Measurements from ENCODE around the gene CNDP2.

Gene CNDP2

DNA sequence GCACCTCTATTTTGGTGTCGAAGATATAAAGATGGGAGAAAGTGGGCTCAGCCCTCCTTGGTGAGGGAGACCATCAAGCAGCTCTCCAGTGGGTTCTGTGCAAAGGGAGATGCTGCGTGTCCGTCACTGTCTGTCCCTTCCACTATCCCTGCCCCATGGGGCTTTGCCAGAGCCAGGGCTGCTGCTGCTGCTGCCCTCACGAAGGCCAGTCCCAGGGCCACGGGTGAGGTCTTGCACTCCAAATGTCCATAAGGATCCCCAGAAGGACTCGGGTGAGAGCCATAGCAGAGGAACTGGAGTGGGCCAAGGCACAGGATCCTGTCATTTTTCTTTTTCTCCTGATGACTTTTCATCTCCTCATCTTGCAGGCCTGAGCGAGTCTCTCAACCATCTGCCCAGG is 35.3 kb upstream of the CNDP2 start:
- TF ChIP-seq FOXM1 (IDR thresholded peaks at IDR 0.05; ENCODE audit: borderline replicate concordance, low read depth) (no peak), TCF12 (IDR thresholded peaks at IDR 0.05; ENCODE audit: low read depth) (no peak), RAD21 (IDR thresholded peaks at IDR 0.05; ENCODE audit: low read depth) (no peak), NFIC (IDR thresholded peaks at IDR 0.05) (no peak), REST (IDR thresholded peaks at IDR 0.05; ENCODE audit: low read depth) (no peak), YY1 (IDR thresholded peaks at IDR 0.05; ENCODE audit: low read depth) (no peak), ZBTB7A (IDR thresholded peaks at IDR 0.05; ENCODE audit: low read depth) (no peak), USF1 (IDR thresholded peaks at IDR 0.05) (no peak), CREB1 (IDR thresholded peaks at IDR 0.05; ENCODE audit: low read depth) (no peak), EGR1 (IDR thresholded peaks at IDR 0.05) (no peak), TAF1 (IDR thresholded peaks at IDR 0.05; ENCODE audit: low read depth) (no peak), EP300 (IDR thresholded peaks at IDR 0.05; ENCODE audit: borderline replicate concordance) (no peak)
- TF ChIP-seq, protein P1, sequence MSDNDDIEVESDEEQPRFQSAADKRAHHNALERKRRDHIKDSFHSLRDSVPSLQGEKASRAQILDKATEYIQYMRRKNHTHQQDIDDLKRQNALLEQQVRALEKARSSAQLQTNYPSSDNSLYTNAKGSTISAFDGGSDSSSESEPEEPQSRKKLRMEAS (IDR thresholded peaks at IDR 0.05) = no peak

DNA sequence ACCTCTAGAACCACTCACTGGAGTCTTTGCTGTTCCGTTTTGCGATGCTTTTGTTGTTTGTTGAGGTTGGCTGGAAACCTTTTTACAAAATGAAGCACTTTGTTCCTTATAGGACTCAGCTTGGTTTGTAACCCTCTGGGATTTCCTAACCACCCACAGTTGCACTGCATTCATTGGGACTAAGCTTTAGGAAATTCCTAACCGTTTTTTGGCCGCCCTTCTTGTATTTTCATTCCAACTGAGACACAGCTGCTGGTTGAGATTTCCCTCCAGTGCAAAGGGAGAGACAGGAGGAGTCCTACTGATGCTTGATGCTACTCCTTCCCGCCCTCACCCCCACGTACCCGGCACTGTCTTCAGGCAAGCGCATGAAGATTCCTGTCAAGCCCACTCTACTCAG is 32.9 kb upstream of the CNDP2 start:
- TF ChIP-seq FOXM1 (IDR thresholded peaks at IDR 0.05; ENCODE audit: borderline replicate concordance, low read depth) (no peak), NFIC (IDR thresholded peaks at IDR 0.05) (no peak), USF1 (IDR thresholded peaks at IDR 0.05) (no peak), CEBPB (IDR thresholded peaks at IDR 0.05) (no peak)

DNA sequence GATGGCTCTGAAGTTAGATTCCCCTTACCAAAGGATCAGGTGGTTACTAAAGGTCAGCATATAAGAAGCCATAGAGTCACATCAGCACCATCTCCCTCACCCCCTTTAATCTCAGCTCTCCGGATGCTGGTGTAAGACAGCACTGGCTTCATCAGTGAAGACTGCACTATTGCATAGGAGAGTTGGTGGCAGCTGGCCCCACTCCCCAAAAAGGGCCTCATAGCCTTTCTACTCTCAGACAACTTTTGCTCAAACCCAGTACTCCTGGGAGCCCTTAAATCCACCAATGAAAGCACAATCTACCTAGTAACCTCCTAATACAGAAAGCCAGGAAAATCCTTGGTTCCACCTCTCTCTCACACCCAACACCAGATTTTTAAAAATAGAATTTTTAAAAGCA is 32.2 kb upstream of the CNDP2 start:
- TF ChIP-seq TAF1 (IDR thresholded peaks at IDR 0.05; ENCODE audit: low read depth) (no peak), REST (IDR thresholded peaks at IDR 0.05; ENCODE audit: low read depth) (no peak), EGR1 (IDR thresholded peaks at IDR 0.05) (no peak), YY1 (IDR thresholded peaks at IDR 0.05; ENCODE audit: low read depth) (no peak), EP300 (IDR thresholded peaks at IDR 0.05; ENCODE audit: borderline replicate concordance) (no peak), ZBTB7A (IDR thresholded peaks at IDR 0.05; ENCODE audit: low read depth) (no peak), RAD21 (IDR thresholded peaks at IDR 0.05; ENCODE audit: low read depth) (no peak), NFIC (IDR thresholded peaks at IDR 0.05) (no peak), FOXM1 (IDR thresholded peaks at IDR 0.05; ENCODE audit: borderline replicate concordance, low read depth) (no peak), TCF12 (IDR thresholded peaks at IDR 0.05; ENCODE audit: low read depth) (no peak), TEAD4 (IDR thresholded peaks at IDR 0.05) (no peak), CREB1 (IDR thresholded peaks at IDR 0.05; ENCODE audit: low read depth) (no peak), USF1 (IDR thresholded peaks at IDR 0.05) (no peak), CEBPB (IDR thresholded peaks at IDR 0.05) (no peak)
- TF ChIP-seq, protein P1 (IDR thresholded peaks at IDR 0.05) = no peak

GRCh38 chr18:74465775-74466174 is 30.4 kb upstream of the CNDP2 start:
- TF ChIP-seq ZBTB7A (IDR thresholded peaks at IDR 0.05; ENCODE audit: low read depth) = no peak
- no peak for TF ChIP-seq TCF12 (IDR thresholded peaks at IDR 0.05; ENCODE audit: low read depth)

DNA sequence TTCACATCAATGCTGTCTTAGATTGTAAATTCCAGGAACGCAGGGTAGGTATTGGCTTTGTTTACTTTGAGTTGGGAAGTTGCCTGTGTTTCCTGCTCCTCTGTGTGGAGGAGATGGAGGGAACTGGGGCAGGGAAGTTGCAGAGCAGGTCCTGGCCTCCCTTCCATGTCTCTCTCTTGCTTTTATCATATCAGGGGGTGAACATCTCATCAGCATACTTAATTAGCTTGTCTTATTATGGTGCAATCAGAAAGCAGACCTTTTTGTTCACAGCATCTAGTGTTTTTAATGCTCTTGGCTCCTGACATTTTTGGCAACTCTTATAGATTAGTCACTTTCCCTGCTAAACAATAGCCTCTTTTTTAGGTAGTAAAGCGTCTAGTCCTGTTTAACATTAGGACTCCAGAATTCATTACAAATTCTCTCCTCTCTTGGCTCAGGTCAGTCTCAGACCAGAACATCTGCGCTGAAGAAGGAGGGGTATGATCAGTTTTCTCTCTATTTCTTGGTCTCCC is 27.6 kb upstream of the CNDP2 start:
- no peak for TF ChIP-seq CREB1 (IDR thresholded peaks at IDR 0.05; ENCODE audit: low read depth)
- TF ChIP-seq ZBTB7A (IDR thresholded peaks at IDR 0.05; ENCODE audit: low read depth) = no peak
- no peak for TF ChIP-seq NFIC (IDR thresholded peaks at IDR 0.05)
- TF ChIP-seq EGR1 (IDR thresholded peaks at IDR 0.05) = no peak
- no peak for TF ChIP-seq TAF1 (IDR thresholded peaks at IDR 0.05; ENCODE audit: low read depth)
- TF ChIP-seq REST (IDR thresholded peaks at IDR 0.05; ENCODE audit: low read depth) = no peak
- no peak for TF ChIP-seq USF1 (IDR thresholded peaks at IDR 0.05)
- TF ChIP-seq TEAD4 (IDR thresholded peaks at IDR 0.05) = no peak
- TF ChIP-seq RAD21 (IDR thresholded peaks at IDR 0.05; ENCODE audit: low read depth) = no peak
- TF ChIP-seq TCF12 (IDR thresholded peaks at IDR 0.05; ENCODE audit: low read depth) = no peak
- TF ChIP-seq EP300 (IDR thresholded peaks at IDR 0.05; ENCODE audit: borderline replicate concordance) = no peak

Measured in Ishikawa (cell line).